22Rv1 (cell line): Measurements from ENCODE around the gene DSCAML1.

ENCODE experiments used
- ZFX ChIP-seq: fragments of 450-650 bp; IDR thresholded peaks from 2 replicates; pipeline ENCODE4 v1.6.1; 2017; ENCODE audit warnings: antibody characterized with exemption, borderline replicate concordance
- TF ChIP-seq, protein P1 (sequence below): fragments of 450-650 bp; IDR thresholded peaks from 2 replicates; pipeline ENCODE4 v1.5.1; 2017; ENCODE audit warnings: mild to moderate bottlenecking

DNA sequence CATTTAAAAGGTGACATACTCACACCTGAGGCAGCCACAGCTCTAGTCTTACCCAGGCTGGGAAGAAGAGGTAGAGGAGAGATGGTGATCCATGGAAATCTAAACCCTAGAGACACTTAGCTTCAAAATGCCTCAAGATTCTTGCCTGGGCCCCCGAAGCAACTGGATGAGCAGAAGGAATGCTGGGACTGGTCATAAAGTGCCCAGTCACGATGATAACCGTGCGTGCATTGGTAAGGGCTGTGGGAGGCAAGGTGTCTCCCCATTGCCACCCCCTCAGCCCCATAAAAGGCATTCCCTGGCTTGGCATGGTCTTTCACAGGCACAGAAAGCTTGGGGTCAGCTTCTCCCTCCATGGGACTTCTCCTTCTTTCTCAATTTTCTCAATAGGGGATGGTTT lies 144.5 kb downstream of the DSCAML1 start:
- TF ChIP-seq, protein P1, sequence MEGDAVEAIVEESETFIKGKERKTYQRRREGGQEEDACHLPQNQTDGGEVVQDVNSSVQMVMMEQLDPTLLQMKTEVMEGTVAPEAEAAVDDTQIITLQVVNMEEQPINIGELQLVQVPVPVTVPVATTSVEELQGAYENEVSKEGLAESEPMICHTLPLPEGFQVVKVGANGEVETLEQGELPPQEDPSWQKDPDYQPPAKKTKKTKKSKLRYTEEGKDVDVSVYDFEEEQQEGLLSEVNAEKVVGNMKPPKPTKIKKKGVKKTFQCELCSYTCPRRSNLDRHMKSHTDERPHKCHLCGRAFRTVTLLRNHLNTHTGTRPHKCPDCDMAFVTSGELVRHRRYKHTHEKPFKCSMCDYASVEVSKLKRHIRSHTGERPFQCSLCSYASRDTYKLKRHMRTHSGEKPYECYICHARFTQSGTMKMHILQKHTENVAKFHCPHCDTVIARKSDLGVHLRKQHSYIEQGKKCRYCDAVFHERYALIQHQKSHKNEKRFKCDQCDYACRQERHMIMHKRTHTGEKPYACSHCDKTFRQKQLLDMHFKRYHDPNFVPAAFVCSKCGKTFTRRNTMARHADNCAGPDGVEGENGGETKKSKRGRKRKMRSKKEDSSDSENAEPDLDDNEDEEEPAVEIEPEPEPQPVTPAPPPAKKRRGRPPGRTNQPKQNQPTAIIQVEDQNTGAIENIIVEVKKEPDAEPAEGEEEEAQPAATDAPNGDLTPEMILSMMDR: no peak
- no peak for TF ChIP-seq ZFX
